WTC11 (cell line): ENCODE measurements around the gene MRPL55.

ENCODE experiments used
- TP53 ChIP-seq: sonication (generic); formaldehyde crosslinking; IDR thresholded peaks from 2 replicates; pipeline ENCODE4 v1.8.1; 2023; ENCODE audit warnings: mild to moderate bottlenecking, missing genetic modification reagents
- ZBTB43 ChIP-seq: sonication (generic); formaldehyde crosslinking; IDR thresholded peaks from 2 replicates; pipeline ENCODE4 v1.8.1; 2023; ENCODE audit warnings: mild to moderate bottlenecking, missing genetic modification reagents
- ZNF396 ChIP-seq: fragments of 250-450 bp; sonication (Bioruptor Pico); IDR thresholded peaks from 2 replicates; pipeline ENCODE4 v1.8.0; 2021; ENCODE audit warnings: mild to moderate bottlenecking, moderate library complexity, borderline replicate concordance
- TF ChIP-seq, protein P1 (sequence below): fragments of 200-600 bp; IDR thresholded peaks from 2 replicates; pipeline ENCODE4 v1.8.0; 2022; ENCODE audit warnings: antibody characterized with exemption
- TF ChIP-seq, protein P2 (sequence below): sonication (generic); formaldehyde crosslinking; IDR thresholded peaks from 2 replicates; pipeline ENCODE4 v1.8.1; 2022; ENCODE audit warnings: low read depth, mild to moderate bottlenecking, moderate library complexity, missing genetic modification reagents, borderline replicate concordance
- TF ChIP-seq, protein P3 (sequence below): sonication (generic); formaldehyde crosslinking; IDR thresholded peaks from 2 replicates; pipeline ENCODE4 v1.8.0; 2022; ENCODE audit warnings: mild to moderate bottlenecking, missing genetic modification reagents

DNA sequence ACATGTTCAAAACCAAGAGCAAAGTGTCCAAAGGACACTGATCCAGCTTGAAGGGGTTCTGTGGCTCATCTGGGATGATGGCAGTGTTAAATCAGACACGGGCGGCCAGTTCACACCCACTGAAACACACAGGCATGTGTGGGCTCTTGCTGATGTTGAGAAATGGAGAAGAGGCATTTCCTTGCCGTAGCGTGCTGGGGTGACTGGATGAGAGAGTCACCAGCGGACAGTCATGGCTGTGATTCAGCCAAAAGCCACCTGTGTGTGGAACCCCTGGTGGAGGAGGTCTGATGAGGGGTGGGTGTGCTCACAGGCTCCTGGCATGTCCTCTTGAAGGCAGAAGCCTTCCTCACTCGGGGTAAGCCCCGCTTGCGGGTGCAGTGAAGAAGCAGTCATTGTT is 13.2 kb downstream of the MRPL55 start:
- TF ChIP-seq, protein P1, sequence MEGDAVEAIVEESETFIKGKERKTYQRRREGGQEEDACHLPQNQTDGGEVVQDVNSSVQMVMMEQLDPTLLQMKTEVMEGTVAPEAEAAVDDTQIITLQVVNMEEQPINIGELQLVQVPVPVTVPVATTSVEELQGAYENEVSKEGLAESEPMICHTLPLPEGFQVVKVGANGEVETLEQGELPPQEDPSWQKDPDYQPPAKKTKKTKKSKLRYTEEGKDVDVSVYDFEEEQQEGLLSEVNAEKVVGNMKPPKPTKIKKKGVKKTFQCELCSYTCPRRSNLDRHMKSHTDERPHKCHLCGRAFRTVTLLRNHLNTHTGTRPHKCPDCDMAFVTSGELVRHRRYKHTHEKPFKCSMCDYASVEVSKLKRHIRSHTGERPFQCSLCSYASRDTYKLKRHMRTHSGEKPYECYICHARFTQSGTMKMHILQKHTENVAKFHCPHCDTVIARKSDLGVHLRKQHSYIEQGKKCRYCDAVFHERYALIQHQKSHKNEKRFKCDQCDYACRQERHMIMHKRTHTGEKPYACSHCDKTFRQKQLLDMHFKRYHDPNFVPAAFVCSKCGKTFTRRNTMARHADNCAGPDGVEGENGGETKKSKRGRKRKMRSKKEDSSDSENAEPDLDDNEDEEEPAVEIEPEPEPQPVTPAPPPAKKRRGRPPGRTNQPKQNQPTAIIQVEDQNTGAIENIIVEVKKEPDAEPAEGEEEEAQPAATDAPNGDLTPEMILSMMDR, result no peak
- no peak for TF ChIP-seq ZNF396 (CRISPR knock-in tag)
- no peak for TF ChIP-seq TP53
- TF ChIP-seq, protein P2, sequence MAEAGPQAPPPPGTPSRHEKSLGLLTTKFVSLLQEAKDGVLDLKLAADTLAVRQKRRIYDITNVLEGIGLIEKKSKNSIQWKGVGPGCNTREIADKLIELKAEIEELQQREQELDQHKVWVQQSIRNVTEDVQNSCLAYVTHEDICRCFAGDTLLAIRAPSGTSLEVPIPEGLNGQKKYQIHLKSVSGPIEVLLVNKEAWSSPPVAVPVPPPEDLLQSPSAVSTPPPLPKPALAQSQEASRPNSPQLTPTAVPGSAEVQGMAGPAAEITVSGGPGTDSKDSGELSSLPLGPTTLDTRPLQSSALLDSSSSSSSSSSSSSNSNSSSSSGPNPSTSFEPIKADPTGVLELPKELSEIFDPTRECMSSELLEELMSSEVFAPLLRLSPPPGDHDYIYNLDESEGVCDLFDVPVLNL (CRISPR knock-in tag), result no peak
- TF ChIP-seq, protein P3, sequence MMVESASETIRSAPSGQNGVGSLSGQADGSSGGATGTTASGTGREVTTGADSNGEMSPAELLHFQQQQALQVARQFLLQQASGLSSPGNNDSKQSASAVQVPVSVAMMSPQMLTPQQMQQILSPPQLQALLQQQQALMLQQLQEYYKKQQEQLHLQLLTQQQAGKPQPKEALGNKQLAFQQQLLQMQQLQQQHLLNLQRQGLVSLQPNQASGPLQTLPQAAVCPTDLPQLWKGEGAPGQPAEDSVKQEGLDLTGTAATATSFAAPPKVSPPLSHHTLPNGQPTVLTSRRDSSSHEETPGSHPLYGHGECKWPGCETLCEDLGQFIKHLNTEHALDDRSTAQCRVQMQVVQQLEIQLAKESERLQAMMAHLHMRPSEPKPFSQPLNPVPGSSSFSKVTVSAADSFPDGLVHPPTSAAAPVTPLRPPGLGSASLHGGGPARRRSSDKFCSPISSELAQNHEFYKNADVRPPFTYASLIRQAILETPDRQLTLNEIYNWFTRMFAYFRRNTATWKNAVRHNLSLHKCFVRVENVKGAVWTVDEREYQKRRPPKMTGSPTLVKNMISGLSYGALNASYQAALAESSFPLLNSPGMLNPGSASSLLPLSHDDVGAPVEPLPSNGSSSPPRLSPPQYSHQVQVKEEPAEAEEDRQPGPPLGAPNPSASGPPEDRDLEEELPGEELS, result no peak
- no peak for TF ChIP-seq ZBTB43 (CRISPR knock-in tag)
